ENCODE results near the gene PNPLA6.

- TF ChIP-seq BHLHE40 (IDR thresholded peaks at IDR 0.05; ENCODE audit: borderline replicate concordance) (no peak), ELF4 (IDR thresholded peaks at IDR 0.05) (no peak), NFRKB (IDR thresholded peaks at IDR 0.05) (no peak)
These were observed 46.9 kb downstream of the PNPLA6 start for GRCh38 chr19:7582446-7582845.
